HAP-1 (cell line): ENCODE results near the gene RIMS1.

ENCODE experiments used
- DNase-seq, 2 experiments: peaks; one replicate each; pipeline ENCODE4 v3.0.0-alpha.2; 2016 to 2020; ENCODE audit warnings: low spot score in 2 of 2
- H3K27me3 ChIP-seq: fragments of 250-450 bp; sonication (Bioruptor Pico); 2 replicates; pipeline ENCODE4 v1.5.1; 2020; ENCODE audit warnings: low read depth, mild to moderate bottlenecking, moderate library complexity
- H3K36me3 ChIP-seq: fragments of 250-450 bp; sonication (Bioruptor Pico); replicated peaks from 2 replicates; pipeline ENCODE4 v1.5.1; 2020; ENCODE audit warnings: mild to moderate bottlenecking
- H3K4me1 ChIP-seq: fragments of 250-450 bp; sonication (Bioruptor Pico); 2 replicates; pipeline ENCODE4 v1.5.1; 2020; ENCODE audit warnings: mild to moderate bottlenecking
- H3K4me3 ChIP-seq: fragments of 250-450 bp; sonication (Bioruptor Pico); 2 replicates; pipeline ENCODE4 v1.5.1; 2020; ENCODE audit warnings: mild to moderate bottlenecking, moderate library complexity
- H3K9me3 ChIP-seq: fragments of 250-450 bp; sonication (Bioruptor Pico); 2 replicates; pipeline ENCODE4 v1.5.1; 2020; ENCODE audit warnings: mild to moderate bottlenecking, moderate library complexity
- in situ Hi-C: fragments of 300-500 bp; cut with MboI; formaldehyde crosslinking; loops from 3 replicates; pipeline ENCODE4 v1.14.3; 2020; ENCODE audit warnings: low sequenced_read_pairs, inconsistent platforms, mixed read lengths

The RIMS1 gene

DNA sequence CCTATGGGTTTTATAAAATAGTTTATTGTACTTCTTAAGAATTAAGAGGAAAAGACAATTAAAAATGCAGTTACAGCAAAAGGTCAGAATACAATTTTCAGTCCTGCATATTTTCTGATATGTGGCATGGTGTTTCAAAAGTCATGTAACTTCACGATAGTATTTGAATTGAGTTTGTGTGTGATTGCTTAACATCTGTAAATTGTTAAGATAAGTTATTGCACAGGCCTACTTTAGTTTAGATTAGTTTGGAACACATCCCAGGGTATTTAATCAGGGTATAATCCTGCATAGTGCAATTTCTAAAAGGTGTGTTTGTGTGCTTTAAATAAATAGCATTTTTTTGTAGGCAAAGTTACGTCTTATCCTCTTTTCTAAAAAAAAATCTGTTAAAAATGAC lies 289.6 kb downstream of the RIMS1 start:
- no peak for DNase-seq
- Histone ChIP-seq H3K9me3 (no peaks in the 10 kb centered on the region), H3K4me1 (no peaks in the 10 kb centered on the region), H3K4me3 (no peak overlapping the region), H3K27me3 (no peaks in the 10 kb centered on the region), H3K36me3 (no peaks in the 10 kb centered on the region)
- in situ Hi-C loops: no loop called here

DNA sequence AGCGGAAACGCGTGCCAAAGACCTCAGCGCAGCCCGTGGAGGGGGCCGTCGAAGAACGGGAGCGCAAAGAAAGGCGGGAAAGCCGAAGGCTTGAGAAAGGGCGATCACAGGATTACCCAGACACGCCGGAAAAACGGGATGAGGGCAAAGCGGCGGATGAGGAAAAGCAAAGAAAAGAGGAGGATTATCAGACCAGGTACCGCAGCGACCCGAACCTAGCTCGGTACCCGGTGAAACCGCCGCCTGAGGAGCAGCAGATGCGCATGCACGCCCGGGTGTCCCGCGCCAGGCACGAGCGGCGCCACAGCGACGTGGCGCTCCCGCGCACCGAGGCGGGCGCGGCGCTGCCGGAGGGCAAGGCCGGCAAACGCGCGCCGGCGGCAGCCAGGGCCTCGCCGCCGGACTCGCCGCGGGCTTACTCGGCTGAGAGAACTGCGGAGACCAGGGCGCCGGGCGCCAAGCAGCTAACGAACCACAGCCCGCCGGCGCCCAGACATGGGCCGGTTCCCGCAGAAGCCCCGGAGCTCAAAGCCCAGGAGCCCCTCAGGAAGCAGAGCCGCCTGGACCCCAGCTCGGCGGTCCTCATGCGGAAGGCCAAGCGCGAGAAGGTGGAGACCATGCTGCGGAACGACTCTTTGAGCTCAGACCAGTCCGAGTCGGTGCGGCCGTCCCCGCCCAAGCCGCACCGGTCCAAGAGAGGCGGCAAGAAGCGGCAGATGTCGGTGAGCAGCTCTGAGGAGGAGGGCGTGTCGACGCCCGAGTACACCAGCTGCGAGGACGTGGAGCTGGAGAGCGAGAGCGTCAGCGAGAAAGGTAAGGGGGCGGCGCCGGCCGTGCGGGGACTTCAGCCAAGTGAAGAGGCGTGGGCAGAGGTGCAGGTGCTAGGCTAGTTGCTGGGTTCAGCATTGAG lies 296.2 kb downstream of the RIMS1 start:
- Histone ChIP-seq H3K4me1 (no peaks in the 10 kb centered on the region), H3K4me3 (no peak overlapping the region), H3K27me3 (peaks cover 4% of the 10 kb centered on the region; the same call in 1 of the 2 replicates), H3K9me3 (no peaks in the 10 kb centered on the region), H3K36me3 (no peaks in the 10 kb centered on the region)
- DNase-seq: no peak
- in situ Hi-C loops: no loop called here

DNA sequence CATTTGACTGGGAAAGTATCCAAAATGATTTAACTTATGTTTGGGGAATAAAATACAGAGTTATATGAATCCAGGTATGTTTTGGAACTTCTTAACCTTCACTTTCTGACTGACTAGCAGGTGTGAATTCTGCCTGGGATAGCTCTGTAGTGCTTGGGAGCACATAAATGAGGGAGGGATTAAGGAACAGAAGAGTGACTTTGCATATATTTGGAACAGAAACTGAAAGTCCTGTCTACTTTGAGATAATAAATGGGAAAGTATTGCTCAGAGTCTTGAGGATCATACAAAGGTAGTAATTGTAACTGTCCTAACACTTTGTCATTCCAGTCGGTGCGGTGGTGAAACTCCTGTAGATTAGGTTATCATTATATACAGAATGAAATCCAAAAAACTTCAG lies 317.6 kb downstream of the RIMS1 start:
- Histone ChIP-seq H3K36me3 (no peaks in the 10 kb centered on the region), H3K9me3 (no peaks in the 10 kb centered on the region), H3K4me1 (no peaks in the 10 kb centered on the region), H3K4me3 (no peak overlapping the region), H3K27me3 (no peaks in the 10 kb centered on the region)
- no peak for DNase-seq
- in situ Hi-C loops: no loop called here

DNA sequence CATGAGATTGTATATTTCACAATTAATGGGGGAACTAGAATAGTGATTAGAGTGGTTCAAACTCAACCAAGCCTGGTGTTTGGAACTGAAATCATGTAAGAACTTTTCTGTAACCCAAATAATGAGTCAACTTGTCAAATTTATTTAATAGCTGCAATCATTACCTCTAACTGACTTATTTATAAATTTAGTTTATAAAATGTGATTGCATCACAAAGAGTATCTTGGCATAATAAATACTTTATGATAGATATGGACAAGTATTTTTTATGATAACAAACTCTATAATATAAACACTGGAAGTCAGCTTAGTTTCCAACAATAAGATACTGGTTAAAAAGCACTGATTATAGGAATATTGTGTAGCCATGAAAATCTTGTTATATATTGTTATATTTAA lies 319.1 kb downstream of the RIMS1 start:
- Histone ChIP-seq H3K36me3 (no peaks in the 10 kb centered on the region), H3K9me3 (no peaks in the 10 kb centered on the region), H3K4me1 (no peaks in the 10 kb centered on the region), H3K27me3 (no peaks in the 10 kb centered on the region), H3K4me3 (no peak overlapping the region)
- DNase-seq: no peak
- in situ Hi-C loops: no loop called here

DNA sequence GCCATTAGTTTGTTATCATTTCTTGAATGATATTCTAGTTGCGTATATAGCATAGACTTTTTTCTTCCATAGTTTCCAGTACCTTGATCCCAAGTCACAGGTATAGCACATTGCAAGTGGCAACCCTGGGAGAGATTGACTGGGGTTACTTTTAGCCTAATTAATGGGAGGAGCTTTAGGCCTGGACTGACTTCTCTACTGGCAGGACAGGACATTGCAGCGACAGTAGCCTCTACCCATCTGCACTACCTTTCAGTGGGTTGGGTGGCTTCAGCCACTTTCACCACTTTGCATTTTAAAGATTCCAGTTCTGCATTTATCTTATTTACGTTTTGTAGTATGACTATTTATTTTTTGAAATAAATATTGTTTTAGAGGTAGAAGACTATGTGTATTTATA lies 320.3 kb downstream of the RIMS1 start:
- H3K27me3 ChIP-seq: no peaks in the 10 kb centered on the region
- no peak for DNase-seq
- H3K9me3 ChIP-seq: no peaks in the 10 kb centered on the region
- H3K4me3 ChIP-seq: no peak overlapping the region
- H3K36me3 ChIP-seq: no peaks in the 10 kb centered on the region
- in situ Hi-C loops: no loop called here
- H3K4me1 ChIP-seq: no peaks in the 10 kb centered on the region

DNA sequence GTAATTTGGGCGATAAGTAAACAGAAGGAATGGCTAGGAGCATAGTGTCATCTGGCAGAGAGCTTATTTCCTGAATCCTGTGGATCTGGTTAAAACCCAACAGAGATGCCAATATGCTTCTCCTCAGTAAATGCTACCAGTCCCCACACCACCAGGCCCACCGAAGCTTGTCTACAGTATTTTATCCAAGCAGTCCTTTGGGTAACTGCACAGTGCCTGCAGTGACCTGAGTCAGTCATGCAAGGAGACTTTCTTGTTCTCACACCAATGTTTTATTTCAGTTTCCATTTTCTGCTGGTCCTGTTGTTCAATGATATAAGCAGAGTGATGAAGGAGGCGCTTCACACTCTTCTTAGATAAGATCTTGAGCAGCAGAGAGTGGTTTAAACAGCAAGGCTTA lies 326.3 kb downstream of the RIMS1 start:
- no peaks in the 10 kb centered on the region for H3K4me1 ChIP-seq
- H3K4me3 ChIP-seq: no peak overlapping the region
- no peaks in the 10 kb centered on the region for H3K27me3 ChIP-seq
- no peaks in the 10 kb centered on the region for H3K9me3 ChIP-seq
- no peaks in the 10 kb centered on the region for H3K36me3 ChIP-seq
- in situ Hi-C loops: no loop called here
- no peak for DNase-seq

DNA sequence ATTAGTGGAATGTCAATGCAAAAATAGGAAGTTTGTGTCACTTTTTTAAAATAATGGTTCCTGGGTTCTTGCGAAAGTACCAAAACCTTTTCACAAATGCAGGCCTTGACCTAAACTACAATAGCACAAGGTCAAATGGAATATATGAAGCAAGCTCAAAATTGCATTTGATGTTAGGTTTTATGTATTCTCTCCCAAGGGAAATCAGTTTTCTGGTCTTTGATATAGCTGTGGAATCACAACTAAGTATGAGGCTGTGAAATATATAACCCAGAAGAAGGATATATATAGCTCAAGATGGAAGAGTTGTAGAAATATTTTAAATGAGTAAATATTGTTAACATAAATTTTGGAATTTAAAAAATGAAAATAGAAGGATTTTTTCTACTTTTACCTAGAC lies 327.3 kb downstream of the RIMS1 start:
- no peak for DNase-seq
- Histone ChIP-seq H3K4me1 (no peaks in the 10 kb centered on the region), H3K36me3 (no peaks in the 10 kb centered on the region), H3K27me3 (no peaks in the 10 kb centered on the region), H3K9me3 (no peaks in the 10 kb centered on the region), H3K4me3 (no peak overlapping the region)
- in situ Hi-C loops: no loop called here

DNA sequence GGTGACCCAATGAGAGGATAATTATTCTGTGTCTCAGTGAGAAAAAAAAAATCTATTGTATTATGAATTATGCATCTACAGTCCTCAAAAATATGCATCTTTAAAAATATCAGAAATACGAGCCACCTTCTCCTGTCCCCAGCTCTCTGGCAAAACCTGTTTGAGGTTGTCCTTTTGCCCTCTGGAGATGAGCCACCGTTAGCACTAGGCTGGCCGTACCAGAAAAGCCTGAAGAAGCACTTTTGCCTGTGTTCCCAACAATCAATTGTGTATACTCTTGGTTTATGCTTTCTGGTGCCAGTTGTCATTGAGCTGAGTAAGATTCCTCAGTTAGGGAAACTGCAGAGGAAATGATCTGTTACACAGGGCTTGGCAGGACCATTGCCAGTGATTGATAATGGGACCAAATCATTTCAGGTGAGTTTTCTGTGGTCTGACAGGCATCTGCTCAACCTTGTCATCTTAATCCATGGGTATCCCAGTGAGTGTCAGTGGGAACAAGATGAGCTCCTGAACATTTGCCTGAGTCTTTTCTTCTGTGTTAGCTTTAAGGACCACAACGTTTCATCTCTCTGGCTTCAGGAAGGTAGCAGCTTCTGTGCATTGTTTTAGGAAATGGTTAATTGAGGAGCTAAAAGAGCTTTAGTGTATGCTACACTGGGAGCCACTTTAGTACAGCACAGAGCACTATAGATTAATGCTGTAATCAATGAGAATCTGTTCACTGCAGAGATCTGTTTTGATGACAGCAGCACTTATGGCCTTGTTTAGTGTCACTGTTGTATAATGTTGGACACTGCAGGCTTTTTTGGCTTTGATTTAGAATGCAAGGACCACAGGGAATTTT lies 330.1 kb downstream of the RIMS1 start:
- H3K36me3 ChIP-seq: no peaks in the 10 kb centered on the region
- in situ Hi-C loops: no loop called here
- no peaks in the 10 kb centered on the region for H3K9me3 ChIP-seq
- H3K4me1 ChIP-seq: no peaks in the 10 kb centered on the region
- no peak for DNase-seq
- no peak overlapping the region for H3K4me3 ChIP-seq
- no peaks in the 10 kb centered on the region for H3K27me3 ChIP-seq

DNA sequence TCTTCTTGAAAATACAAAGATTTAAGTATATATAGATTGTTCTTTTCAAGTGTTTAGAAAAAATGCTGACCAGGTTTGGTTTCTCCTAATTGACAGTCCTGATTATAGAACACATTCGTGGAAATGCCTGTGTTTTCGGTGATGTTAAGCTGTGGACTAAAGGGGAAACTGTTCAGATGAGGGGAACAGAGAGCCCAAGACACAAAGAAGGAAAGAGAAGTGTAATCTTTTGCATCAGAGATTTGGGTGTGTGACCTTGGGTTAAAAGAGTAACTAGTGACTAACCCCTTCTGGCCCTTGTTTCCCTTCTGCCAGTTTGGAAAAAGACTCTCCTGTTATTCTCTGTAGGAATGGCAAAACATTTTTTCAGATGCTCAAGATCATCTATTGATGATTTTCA lies 331.3 kb downstream of the RIMS1 start:
- H3K36me3 ChIP-seq: no peaks in the 10 kb centered on the region
- no peaks in the 10 kb centered on the region for H3K27me3 ChIP-seq
- H3K4me3 ChIP-seq: no peak overlapping the region
- no peaks in the 10 kb centered on the region for H3K4me1 ChIP-seq
- H3K9me3 ChIP-seq: no peaks in the 10 kb centered on the region
- in situ Hi-C loops: no loop called here
- no peak for DNase-seq

DNA sequence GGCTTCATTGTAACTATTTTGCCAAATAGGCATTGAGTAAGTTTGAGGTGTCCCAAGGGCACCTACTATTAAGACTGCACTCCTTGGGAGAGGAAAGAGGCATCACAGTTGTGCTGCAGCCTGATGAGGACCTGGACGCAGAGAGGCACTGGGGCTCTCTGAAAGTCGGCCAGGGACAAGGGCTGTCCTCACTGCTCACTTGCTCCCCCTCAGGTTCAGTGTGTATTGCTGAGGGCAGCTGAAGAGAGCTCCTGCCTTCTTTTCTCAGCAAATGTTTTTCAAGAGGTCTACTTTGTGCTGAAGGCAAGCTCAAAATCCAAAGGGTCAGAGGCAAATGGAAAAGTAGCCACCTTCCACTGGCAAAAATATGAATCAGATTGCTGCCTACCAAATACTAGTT lies 331.8 kb downstream of the RIMS1 start:
- H3K36me3 ChIP-seq: no peaks in the 10 kb centered on the region
- H3K27me3 ChIP-seq: no peaks in the 10 kb centered on the region
- no peak overlapping the region for H3K4me3 ChIP-seq
- no peaks in the 10 kb centered on the region for H3K9me3 ChIP-seq
- H3K4me1 ChIP-seq: no peaks in the 10 kb centered on the region
- peak; percentile 21 to 54 for DNase-seq
- in situ Hi-C loops: no loop called here

DNA sequence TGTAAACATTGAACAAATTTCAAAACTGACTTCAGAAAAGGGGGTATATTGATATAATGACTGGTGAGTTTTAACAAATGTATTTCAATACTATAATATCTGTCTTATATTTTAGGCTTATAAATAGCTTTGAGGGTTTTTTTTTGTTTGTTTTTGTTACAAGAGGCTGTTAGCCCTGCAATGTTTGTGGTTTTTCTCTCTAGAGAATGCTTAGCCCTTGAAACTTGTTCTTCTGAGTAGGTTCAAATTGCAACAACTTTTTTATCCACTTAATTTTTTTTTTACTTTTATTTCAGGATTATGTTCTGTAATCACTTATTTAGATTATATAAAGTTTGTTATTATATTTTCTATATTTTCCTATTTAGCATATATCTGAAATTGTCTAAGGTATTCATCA lies 333.2 kb downstream of the RIMS1 start:
- H3K27me3 ChIP-seq: no peaks in the 10 kb centered on the region
- H3K9me3 ChIP-seq: no peaks in the 10 kb centered on the region
- no peak for DNase-seq
- no peaks in the 10 kb centered on the region for H3K4me1 ChIP-seq
- H3K4me3 ChIP-seq: no peak overlapping the region
- in situ Hi-C loops: no loop called here
- no peaks in the 10 kb centered on the region for H3K36me3 ChIP-seq

DNA sequence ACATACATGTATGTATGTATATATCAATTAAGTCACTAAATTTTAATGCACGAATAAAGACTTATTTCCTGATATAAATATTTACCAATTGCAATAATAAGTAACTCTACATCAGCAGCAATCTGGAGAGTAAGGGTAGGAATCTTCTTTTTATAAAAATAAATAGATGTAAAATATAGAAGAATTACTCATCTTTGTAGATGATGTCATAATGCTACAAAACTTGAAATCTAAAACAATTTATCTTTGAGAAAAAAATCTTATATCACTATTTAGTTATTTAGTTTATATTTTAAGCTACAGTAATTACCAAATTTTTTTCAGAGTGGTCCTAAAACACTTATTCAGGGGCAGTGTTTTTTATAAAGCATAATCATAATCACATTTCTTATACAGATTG lies 351.7 kb downstream of the RIMS1 start:
- H3K27me3 ChIP-seq: no peaks in the 10 kb centered on the region
- in situ Hi-C loops: no loop called here
- no peak for DNase-seq
- H3K9me3 ChIP-seq: no peaks in the 10 kb centered on the region
- H3K4me1 ChIP-seq: no peaks in the 10 kb centered on the region
- H3K36me3 ChIP-seq: no peaks in the 10 kb centered on the region
- no peak overlapping the region for H3K4me3 ChIP-seq

DNA sequence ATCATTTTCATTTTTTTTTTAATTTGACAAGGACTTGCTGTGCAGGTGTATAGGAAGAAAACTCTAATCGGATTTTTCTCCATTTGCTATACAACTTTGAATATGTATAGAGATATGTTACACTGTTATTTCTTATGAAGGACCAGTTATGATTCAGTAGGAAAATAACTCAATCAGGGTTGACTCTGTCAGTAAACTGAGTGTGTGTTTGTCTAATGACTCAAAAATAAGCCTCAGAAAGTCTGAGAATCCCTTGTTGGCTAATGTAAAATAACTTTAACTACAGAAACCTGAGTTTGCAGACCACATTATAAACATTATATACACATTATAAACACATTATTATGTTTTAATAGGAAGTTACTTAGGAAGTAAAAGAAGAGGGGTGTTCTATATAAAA lies 352.6 kb downstream of the RIMS1 start:
- no peak overlapping the region for H3K4me3 ChIP-seq
- in situ Hi-C loops: no loop called here
- no peaks in the 10 kb centered on the region for H3K36me3 ChIP-seq
- no peaks in the 10 kb centered on the region for H3K4me1 ChIP-seq
- H3K9me3 ChIP-seq: no peaks in the 10 kb centered on the region
- DNase-seq: no peak
- H3K27me3 ChIP-seq: no peaks in the 10 kb centered on the region

DNA sequence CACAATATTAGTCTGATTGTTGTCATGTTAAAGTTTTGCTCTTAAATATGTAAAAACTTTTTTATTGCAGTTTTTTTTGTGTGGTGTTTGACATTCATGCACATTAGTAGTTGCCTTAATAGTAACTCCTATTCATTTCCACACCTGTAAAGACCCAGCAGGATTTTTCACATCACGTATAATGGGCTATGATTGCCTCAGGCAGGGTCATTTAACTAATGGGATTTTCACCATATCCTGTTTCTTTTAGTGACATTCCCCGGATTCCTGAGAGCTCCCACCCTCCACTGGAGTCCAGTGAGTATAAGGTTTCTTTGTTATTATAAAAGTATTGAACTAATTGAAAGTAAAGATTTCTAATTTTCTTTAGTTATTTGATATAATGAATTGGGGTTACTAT lies 359.2 kb downstream of the RIMS1 start:
- Histone ChIP-seq H3K27me3 (no peaks in the 10 kb centered on the region), H3K4me1 (peaks cover 19% of the 10 kb centered on the region), H3K36me3 (no peaks in the 10 kb centered on the region), H3K4me3 (no peak overlapping the region), H3K9me3 (no peaks in the 10 kb centered on the region)
- peak; percentile 59 to 67 for DNase-seq
- in situ Hi-C loops: no loop called here
